ENCODE measurements around the gene USP14. TPM values are rescaled to one million over a fixed set of nuclear protein-coding genes. Genes with fewer than 3 reads are reported as not detected.

The USP14 gene
- total RNA-seq, 4 donors from 2014 or later: 21.8 to 42.8 (median 29.5) TPM

- no peaks in the 10 kb centered on the region for H3K9me3 ChIP-seq
- no peak for TF ChIP-seq CTCF (IDR thresholded peaks at IDR 0.05)
- no peak for TF ChIP-seq POLR2AphosphoS5 (IDR thresholded peaks at IDR 0.05)
- no peak for TF ChIP-seq EP300 (IDR thresholded peaks at IDR 0.05)
- no peak for TF ChIP-seq POLR2A (IDR thresholded peaks at IDR 0.05; ENCODE audit: low read depth)
- H3K27ac ChIP-seq (replicated peaks in 1 of 4): no peak overlapping the region
- intact Hi-C loops (cut with DNase I): no loop called here
- H3K36me3 ChIP-seq: peaks cover 45 to 89% (median 71%) of the 10 kb centered on the region in 4 donors
- DNase-seq (ENCODE audit: extremely low spot score): no peak
- H3K27me3 ChIP-seq: no peaks in the 10 kb centered on the region
- no peak overlapping the region for H3K4me3 ChIP-seq
- no peaks in the 10 kb centered on the region for H3K4me1 ChIP-seq
These were observed 53.2 kb downstream of the USP14 start for GRCh38 chr18:211582-211981.

GRCh38 chr18:212780-213179 lies 54.4 kb downstream of the USP14 start:
- WGBS: 86% methylated on average over 1 of the region's 1 CpG
- no peak for TF ChIP-seq EP300 (IDR thresholded peaks at IDR 0.05)
- TF ChIP-seq CTCF (IDR thresholded peaks at IDR 0.05): no peak
- TF ChIP-seq POLR2A (IDR thresholded peaks at IDR 0.05; ENCODE audit: low read depth): no peak
- no peak for TF ChIP-seq POLR2AphosphoS5 (IDR thresholded peaks at IDR 0.05)
- intact Hi-C loops (cut with DNase I): no loop called here
- no peak overlapping the region for H3K4me3 ChIP-seq
- H3K9me3 ChIP-seq: no peaks in the 10 kb centered on the region
- H3K4me1 ChIP-seq: no peaks in the 10 kb centered on the region
- H3K27ac ChIP-seq (replicated peaks in 1 of 4): no peak overlapping the region
- no peak for DNase-seq (ENCODE audit: extremely low spot score)
- no peaks in the 10 kb centered on the region for H3K27me3 ChIP-seq
- peaks cover 51 to 93% (median 75%) of the 10 kb centered on the region in 4 donors for H3K36me3 ChIP-seq

- WGBS: 86% methylated on average over 4 of the region's 4 CpGs
- Histone ChIP-seq H3K27ac (replicated peaks in 1 of 4) (no peak overlapping the region), H3K27me3 (no peaks in the 10 kb centered on the region), H3K4me3 (no peak overlapping the region), H3K36me3 (peaks cover 58 to 99% (median 82%) of the 10 kb centered on the region in 4 donors), H3K4me1 (no peaks in the 10 kb centered on the region), H3K9me3 (no peaks in the 10 kb centered on the region)
- TF ChIP-seq EP300 (IDR thresholded peaks at IDR 0.05) (no peak), CTCF (IDR thresholded peaks at IDR 0.05) (no peak), POLR2AphosphoS5 (IDR thresholded peaks at IDR 0.05) (no peak), POLR2A (IDR thresholded peaks at IDR 0.05; ENCODE audit: low read depth) (no peak)
- DNase-seq (ENCODE audit: extremely low spot score): no peak
- intact Hi-C loops (cut with DNase I): no loop called here
These were observed 55.1 kb downstream of the USP14 start for GRCh38 chr18:213505-213904.

GRCh38 chr18:213966-214365 lies 55.6 kb downstream of the USP14 start:
- WGBS: 77% methylated on average over 3 of the region's 3 CpGs
- intact Hi-C loops (cut with DNase I): no loop called here
- peaks cover 59 to 98% (median 83%) of the 10 kb centered on the region in 4 donors for H3K36me3 ChIP-seq
- no peak for DNase-seq (ENCODE audit: extremely low spot score)
- no peak overlapping the region for H3K27ac ChIP-seq (replicated peaks in 1 of 4)
- no peaks in the 10 kb centered on the region for H3K9me3 ChIP-seq
- no peak overlapping the region for H3K4me3 ChIP-seq
- no peaks in the 10 kb centered on the region for H3K27me3 ChIP-seq
- TF ChIP-seq EP300 (IDR thresholded peaks at IDR 0.05) (no peak), POLR2A (IDR thresholded peaks at IDR 0.05; ENCODE audit: low read depth) (no peak), CTCF (IDR thresholded peaks at IDR 0.05) (no peak), POLR2AphosphoS5 (IDR thresholded peaks at IDR 0.05) (no peak)
- H3K4me1 ChIP-seq: no peaks in the 10 kb centered on the region

- no peak for DNase-seq (ENCODE audit: extremely low spot score)
- H3K4me1 ChIP-seq: no peaks in the 10 kb centered on the region
- no peak overlapping the region for H3K4me3 ChIP-seq
- peaks cover 55 to 91% (median 79%) of the 10 kb centered on the region in 4 donors for H3K36me3 ChIP-seq
- H3K27ac ChIP-seq (replicated peaks in 1 of 4): no peak overlapping the region
- no peaks in the 10 kb centered on the region for H3K27me3 ChIP-seq
- intact Hi-C loops (cut with DNase I): no loop called here
- 80% methylated on average over 5 of the region's 5 CpGs for WGBS
- no peaks in the 10 kb centered on the region for H3K9me3 ChIP-seq
- TF ChIP-seq EP300 (IDR thresholded peaks at IDR 0.05) (no peak), POLR2A (IDR thresholded peaks at IDR 0.05; ENCODE audit: low read depth) (no peak), CTCF (IDR thresholded peaks at IDR 0.05) (no peak), POLR2AphosphoS5 (IDR thresholded peaks at IDR 0.05) (no peak)
These were observed 57.2 kb downstream of the USP14 start for GRCh38 chr18:215448-216010.

All from esophagus muscularis mucosa (tissue), 4 donors.